Stimulated activated CD4-positive, alpha-beta T cell treated with anti-CD3 and anti-CD28 coated beads, Interleukin-1b, Interleukin-23, amount 100 ng/mL, for 48 hours (primary cell): Measurements from ENCODE around the gene RMDN3.

Experiments
- DNase-seq: peaks from one replicate; pipeline ENCODE4 v3.0.0-alpha.2; 2020

RMDN3 gene

GRCh38 chr15:40693904-40694687, 61.0 kb downstream of the RMDN3 start:
- no peak for DNase-seq

- no peak for DNase-seq
These were observed 63.3 kb downstream of the RMDN3 start for GRCh38 chr15:40691737-40692136.

DNA sequence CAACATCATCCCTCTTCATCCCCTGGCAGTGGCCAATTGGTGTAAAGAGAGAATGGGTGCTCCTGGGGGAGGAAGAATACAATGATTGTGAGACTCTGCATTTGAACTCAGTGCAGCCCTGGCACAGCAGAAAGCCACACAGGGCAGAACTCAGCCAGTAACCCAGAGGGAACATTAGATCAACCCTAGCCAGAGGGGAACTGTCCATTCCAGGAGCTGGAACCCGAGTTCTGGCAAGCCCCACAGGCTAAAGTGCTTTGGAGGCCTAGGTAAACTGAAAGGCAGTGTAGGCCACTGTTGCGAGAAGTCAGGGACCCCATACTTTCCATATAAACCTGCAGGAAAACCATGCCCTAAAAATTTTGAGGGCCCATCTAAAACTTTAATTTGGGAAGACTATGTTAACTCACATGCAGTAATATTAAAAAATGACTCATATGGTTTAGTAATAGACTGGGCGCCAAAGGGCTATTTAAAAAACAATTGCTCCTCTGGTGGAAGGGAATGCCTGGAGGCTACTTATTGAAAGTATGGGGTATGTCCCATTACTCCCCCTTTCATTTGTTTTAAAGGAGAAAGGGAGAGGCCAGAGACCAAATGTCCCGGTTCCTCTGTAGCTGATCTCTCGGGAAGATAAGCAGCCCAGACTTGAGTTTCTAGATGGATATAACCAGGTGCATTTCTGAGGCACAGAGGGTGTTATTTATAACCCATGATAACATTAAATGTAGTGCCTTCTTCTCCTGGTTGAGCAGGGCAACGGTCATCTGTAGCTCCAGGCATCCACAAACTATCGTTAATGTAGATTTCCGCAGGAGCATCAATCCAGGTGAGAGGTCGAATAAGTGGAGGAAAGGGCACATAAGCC, 65.9 kb downstream of the RMDN3 start:
- no peak for DNase-seq
